ENCODE measurements around the gene C12orf56. TPM values are rescaled to one million over a fixed set of nuclear protein-coding genes. Genes with fewer than 3 reads are reported as not detected.
"Not testable (repeated sequence)": the region's sequence is repeated elsewhere in the genome, so short reads cannot be mapped to it uniquely, and the experiment has no call there.

C12orf56 gene
- total RNA-seq, 1 donor from 2014 or later, result not detected

DNA sequence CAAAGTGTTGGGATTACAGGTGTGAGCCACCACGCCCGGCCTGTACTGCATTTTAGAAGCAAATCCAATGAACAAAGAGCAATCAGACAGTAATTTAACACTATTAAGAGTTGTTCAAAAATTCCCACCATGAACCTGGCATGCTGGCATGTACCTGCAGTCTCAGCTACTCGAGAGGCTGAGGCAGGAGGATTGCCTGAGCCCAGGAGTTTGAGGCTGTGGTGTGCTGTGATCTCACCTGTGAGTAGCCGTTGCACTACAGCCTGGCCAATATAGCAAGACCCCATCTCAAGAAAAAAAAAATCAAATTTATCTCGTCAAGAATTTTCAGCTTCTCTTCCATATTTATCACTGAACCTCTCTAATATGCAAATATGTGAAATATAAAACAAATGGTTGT lies 128.7 kb downstream of the C12orf56 start:
- DNase-seq (no peak), ATAC-seq (ENCODE audit: poor library complexity) (no peak)
- intact Hi-C loops (cut with DNase I), result no loop called here

DNA sequence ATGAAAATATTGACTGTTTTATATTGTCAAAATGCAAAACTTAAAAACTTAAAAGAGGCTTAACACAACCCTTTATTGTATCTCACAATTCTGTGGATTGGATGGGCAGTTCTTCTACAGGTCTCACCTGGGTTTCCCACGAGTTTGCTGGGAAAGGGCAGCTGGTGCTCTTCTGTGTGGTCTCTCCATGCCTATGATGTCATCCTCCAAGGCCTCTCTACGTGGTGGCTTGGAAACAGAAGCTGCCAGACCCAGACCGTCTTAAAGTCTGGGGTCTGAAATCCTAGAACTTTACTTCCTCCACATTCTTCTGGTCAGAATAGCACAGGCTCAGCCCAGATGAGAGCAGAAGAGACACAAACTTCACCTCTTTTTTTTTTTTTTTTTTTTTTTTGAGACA lies 132.0 kb downstream of the C12orf56 start:
- intact Hi-C loops (cut with DNase I), result loop anchor here (5.0 kb wide), 1 partner anchor 76 kb away; no protein-coding TSS in a partner anchor
- ATAC-seq (ENCODE audit: poor library complexity), result no peak

DNA sequence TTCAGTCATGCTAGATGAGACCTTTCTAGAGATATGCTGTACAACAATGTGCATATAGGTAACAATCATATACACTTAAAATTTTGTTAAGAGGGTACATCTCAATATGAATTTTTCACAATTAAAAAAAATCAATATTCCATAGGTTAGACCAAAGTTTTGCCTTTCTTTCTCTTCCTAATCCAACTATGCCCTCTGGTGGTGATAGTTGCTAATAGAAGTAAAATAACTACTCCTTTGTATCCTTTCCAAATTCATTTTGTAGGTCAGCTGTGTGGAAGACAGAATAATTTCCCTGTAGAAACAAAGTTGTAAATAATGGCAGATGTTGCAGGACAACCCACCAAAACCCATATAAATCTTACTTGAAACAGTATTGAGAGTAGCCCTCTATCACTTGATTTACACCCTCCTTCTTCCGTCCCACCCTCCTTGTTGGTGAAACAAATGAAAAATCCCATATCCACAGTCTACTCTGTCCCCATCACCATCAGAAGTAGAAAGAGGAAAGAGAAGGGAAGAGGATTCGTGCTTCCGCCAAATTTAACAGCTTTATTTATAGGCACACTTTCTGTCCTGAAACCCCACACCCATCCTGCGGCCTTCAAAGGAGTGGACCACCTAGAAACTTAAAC lies 134.3 kb downstream of the C12orf56 start:
- intact Hi-C loops (cut with DNase I), result loop anchor here (2.0 to 5.0 kb wide), 2 partner anchors 74 to 417 kb away; no protein-coding TSS in a partner anchor

More for the DNA sequence above, 132.0 kb downstream of the C12orf56 start:
- DNase-seq, result no peak

DNA sequence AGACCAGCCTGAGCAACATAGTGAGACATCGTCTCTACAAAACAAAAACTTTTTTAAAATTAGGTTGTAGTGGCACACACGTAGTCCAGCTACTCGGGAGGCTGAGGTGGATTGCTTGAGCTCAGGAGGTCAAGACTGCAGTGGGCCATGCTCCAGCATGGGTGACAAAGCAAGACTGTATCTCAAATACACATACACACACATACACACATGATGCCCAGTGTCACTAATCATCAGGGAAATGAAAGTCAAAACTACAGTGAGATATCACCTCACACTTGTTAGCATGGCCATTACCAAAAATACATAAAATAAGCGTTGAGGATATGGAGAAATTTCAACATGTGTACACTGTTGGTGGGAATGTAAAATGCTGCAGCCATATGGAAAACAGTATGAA lies 135.3 kb downstream of the C12orf56 start:
- intact Hi-C loops (cut with DNase I), result loop anchor here (5.0 kb wide), 1 partner anchor 73 kb away; no protein-coding TSS in a partner anchor
- no peak for DNase-seq
- ATAC-seq (ENCODE audit: poor library complexity), result no peak

More for the DNA sequence above, 134.3 kb downstream of the C12orf56 start:
- peak; percentile 53 for ATAC-seq (ENCODE audit: poor library complexity)
- DNase-seq, result no peak

DNA sequence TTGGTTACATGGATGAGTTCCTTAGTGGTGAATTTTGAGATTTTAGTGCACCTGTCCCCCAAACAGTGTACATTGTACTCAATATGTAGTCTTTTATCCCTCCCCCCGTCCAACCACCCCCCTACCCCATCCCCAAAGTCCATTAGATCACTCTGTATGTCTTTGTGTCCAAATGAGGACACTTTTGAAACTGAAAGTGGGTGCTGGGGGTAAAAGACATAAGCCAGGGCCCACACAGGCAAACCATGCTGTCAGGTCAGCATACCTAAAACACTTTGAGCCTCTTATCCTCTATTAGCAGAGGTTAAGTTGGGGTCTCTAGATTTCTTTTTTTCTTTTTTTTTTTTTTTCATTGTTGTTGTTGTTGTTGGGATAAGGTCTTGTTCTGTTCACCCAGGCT lies 137.2 kb downstream of the C12orf56 start:
- no peak for DNase-seq
- no peak for ATAC-seq (ENCODE audit: poor library complexity)
- intact Hi-C loops (cut with DNase I), result no loop called here

DNA sequence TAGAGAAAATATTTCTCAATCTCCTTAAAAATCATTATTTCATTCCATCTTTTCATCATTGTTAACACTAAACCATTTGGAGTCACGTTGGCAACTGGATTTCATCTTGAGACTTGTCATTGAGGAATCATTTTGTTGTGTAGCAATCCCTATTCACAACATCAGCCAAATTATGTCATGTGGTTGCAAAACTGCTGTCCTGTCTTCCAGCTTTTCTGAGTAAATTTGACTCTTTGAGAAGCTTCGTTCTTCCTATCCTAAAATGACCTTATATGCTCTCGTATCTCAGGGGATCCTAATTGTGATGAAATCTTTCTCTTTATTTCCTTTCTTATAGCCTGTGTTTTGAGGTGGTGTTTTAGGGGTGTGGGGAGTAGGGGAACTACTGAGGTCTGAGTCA lies 137.9 kb downstream of the C12orf56 start:
- peak; percentile 86 for ATAC-seq (ENCODE audit: poor library complexity)
- DNase-seq, result no peak
- intact Hi-C loops (cut with DNase I), result no loop called here

DNA sequence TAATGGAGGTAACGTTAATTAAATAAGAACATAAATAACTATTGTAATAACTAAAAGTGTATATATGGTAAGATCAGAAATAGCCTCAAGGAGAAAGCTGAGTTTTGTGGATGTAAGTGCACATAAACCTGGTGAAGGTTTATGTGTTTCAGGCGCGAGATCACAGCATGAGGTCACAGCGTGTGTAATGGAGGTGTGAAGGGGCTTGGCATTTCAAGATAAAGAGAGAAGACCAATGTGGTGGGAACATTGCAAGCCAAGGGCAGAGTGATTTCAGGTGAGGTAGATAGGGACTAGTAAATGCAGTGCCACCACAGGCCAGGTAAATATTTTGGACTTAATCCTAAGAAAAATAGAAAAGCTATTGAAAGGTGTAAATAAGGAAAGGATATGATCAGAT lies 146.7 kb downstream of the C12orf56 start:
- intact Hi-C loops (cut with DNase I), result no loop called here
- DNase-seq (no peak), ATAC-seq (ENCODE audit: poor library complexity) (no peak)

DNA sequence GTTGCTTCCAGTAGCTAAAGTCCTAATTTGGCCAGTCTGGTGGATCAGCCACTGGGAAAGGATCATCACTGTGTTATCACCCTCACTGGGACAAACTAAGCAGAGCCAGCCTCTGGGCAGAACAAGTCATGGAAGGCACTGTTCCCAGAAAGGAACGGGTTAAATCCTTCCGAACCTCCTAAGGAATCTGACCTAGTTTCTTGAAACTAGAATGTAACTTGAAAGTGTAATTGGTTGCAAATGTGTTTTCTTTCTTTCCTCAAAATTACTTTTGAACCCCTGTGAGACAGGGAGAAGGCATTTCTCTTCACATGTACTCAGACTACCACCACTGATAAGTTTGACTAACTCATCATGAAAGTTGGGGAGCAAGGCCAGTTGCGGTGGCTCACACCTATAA lies 149.8 kb downstream of the C12orf56 start:
- DNase-seq, result no peak
- no peak for ATAC-seq (ENCODE audit: poor library complexity)
- intact Hi-C loops (cut with DNase I), result no loop called here

DNA sequence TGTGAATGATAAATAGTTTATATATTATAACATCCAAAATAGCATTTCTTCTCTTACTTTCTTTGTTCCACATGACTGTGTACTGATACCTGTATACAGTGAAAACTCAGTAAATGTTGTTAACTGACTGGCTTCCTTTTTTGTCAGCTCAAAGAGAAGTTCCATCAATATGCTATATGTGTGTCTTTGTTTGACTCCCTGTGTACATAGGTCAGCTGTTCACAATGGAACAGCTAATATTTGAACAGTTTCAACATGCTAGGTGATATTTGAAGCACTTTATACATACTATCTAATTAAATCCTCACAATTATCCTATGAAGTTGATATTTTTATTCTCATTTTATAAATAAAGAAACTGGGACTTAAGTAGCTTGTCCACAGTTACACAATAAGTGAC lies 153.2 kb downstream of the C12orf56 start:
- DNase-seq (no peak), ATAC-seq (ENCODE audit: poor library complexity) (no peak)
- intact Hi-C loops (cut with DNase I), result no loop called here

DNA sequence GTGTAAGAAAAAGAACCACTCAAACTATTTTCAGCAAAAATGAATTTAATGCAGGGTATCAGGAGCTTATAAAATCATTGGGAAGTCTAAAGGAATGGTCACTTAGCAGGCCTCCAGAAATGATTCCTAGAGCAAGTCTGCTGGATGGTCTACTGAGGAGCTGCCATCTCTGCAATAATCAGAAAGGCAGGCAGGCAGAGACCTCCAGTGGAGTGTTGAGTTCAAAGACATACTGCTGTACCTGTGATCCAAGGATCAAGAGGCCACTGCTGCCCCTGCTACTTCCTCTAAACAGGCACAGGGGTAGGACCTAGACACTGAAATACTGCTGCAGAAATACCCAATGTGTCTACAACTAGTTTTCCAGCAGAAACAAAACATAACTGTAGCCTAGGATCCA lies 154.0 kb downstream of the C12orf56 start:
- ATAC-seq (ENCODE audit: poor library complexity) (no peak), DNase-seq (no peak)
- intact Hi-C loops (cut with DNase I), result no loop called here

DNA sequence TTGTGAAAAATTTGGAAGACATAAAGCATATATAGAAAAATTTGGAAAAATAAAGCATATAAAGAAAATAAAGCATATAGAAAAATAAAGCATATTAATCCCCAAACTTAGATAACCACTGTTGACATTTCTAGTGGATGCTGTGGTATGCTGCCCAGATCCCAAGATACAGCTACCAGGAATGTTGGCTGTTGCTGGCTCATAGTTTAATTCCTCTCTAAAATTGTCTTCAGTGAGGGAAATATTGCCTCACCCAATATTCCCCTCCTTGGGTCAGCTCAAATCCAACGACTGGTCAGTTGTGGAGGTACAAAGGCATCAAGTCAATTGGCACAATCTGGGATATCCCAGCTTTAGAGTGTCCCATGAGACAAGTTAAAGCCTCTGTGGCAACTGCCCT lies 158.4 kb downstream of the C12orf56 start:
- DNase-seq (no peak), ATAC-seq (ENCODE audit: poor library complexity) (no peak)
- intact Hi-C loops (cut with DNase I), result no loop called here

DNA sequence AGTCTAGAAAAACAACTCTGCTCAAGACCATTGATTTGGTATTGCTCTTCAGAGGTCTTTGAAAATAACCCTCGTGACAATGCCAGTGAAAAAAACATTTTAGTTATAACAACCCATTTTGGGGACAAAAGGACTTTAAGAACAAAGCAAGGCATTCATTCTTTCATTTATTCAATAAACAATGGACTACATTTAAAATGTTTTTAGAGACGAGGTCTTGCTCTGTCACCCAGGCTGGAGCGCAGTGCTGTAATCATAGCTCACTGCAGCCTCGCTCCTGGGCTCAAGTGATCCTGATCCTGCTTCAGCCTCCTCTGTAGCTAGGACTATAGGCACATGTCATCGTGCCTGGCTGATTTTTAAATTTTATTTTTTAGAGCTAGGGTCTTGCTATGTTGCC lies 160.8 kb downstream of the C12orf56 start:
- intact Hi-C loops (cut with DNase I), result no loop called here
- no peak for DNase-seq
- no peak for ATAC-seq (ENCODE audit: poor library complexity)

DNA sequence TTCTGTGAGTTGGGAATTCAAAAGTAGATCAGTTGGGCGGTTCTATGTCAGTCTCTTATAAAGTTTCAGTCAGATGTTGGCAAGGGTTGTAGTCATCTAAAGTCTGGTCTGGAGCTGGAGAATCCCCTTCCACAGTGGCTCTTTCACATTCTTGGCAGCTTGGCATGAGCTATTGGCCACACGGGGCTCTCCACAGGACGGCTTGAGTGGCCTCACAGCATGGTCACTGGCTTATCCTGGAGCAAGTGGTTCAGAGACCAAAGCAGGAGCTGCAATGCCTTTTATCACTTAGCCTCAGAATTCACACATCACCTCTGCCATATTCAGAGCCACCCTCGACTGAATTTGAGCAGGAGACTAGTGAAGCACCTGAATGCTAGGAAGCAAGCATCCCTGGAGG lies 161.3 kb downstream of the C12orf56 start:
- no peak for DNase-seq
- intact Hi-C loops (cut with DNase I), result no loop called here

DNA sequence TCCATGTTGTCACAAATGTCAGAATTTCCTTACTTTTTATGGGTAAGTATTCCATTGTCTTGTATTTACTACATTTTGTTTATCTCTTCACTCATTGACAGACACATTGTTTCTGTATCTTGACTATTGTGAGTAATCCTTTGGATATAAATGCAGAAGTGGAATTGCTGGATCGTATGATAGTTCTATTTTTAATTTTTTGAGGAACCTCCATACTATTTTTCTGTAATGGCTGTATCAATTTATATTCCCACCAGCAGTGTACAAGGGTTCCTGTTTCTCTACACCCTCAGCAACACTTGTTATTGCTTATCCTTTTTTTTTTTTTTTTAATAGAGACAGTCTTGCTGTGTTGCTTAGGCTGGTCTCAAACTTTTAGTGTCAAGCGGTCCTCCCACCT lies 164.9 kb downstream of the C12orf56 start:
- intact Hi-C loops (cut with DNase I), result no loop called here
- DNase-seq (no peak), ATAC-seq (ENCODE audit: poor library complexity) (no peak)

More for the DNA sequence above, 161.3 kb downstream of the C12orf56 start:
- no peak for ATAC-seq (ENCODE audit: poor library complexity)

DNA sequence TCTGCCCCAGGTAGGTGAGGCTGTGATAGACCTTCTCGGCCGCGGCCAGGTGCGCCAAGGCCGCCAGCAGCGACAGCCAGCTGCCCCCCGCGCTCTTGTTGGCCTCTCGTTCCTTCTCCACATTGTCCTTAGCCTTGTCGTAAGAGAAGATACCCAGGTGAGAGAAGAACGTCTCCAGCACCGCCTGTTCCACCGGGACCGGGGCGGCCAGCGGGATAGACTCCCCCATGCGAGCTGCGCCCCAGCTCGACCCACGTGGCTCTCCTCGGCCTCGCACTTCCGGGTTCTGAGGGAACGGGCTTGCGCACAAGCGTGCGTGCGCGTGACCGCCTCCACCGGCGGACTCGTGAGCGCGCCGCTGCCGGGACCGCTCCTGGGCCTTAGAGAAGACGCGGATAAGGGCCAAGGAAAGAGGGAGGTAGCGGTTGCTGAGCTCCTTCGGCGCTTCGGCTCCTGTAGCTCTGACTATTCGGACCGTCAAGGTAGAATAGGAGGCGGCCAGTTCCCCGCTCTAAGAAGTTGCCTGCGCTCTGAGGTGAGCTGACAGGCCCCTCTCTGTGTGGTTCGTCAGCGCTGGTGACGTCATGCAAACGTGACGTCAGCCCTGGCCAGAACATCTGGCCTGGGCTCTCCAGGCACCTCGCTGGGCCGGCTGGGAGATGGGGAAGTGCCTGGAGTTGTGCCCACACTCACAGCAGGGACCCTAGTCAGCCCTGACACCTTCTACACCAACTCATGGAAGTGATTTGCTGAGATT lies 168.4 kb downstream of the C12orf56 start, which contains the start of gene KICS2:
TSS of gene KICS2 (minus strand) at position 288 of the 757 bp plus-strand sequence. CDS start at position 229, 59 bp downstream.
- intact Hi-C loops (cut with DNase I), result no loop called here
- DNase-seq (peak; percentile 97), ATAC-seq (ENCODE audit: poor library complexity) (peak; percentile 100)

DNA sequence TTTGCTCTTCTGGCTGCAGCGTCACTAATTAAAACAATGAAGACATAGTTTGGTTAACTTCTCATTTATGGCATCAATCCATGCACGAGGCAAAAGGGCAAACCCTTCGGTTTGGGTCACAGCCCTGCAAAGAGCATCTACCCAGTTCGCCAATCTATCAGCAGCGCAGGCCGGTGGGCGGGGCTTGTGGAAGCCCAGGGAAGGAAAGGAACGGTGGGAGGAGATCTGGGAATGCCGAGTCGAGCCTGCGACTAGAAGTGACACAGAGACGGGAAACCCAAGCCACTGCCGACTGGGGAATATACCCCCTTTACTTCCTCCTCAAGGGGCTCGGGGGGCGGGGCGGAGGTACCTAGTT lies 168.9 kb downstream of the C12orf56 start:
- intact Hi-C loops (cut with DNase I), result no loop called here
- peak; percentile 93 for ATAC-seq (ENCODE audit: poor library complexity)
- peak; percentile 93 for DNase-seq

DNA sequence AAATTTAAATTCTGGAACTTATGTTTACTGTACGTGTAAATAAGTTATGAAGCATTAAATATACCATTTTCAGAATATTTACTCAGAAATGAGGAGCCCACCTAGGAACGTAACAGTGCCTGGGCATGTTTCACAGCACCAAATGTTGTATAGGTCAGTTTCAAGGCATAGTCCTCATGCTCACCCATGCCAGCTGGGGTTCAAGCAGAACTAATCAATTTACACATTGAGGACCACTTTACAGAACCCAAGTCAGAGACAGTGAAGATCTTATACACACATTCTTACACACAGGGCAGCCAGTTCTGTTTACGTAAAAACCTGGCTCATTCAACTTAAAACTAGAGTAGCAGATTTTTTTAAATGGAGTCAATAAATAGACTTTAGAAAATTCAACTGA lies 170.5 kb downstream of the C12orf56 start:
- ATAC-seq (ENCODE audit: poor library complexity), result no peak
- DNase-seq, result no peak
- intact Hi-C loops (cut with DNase I), result no loop called here

DNA sequence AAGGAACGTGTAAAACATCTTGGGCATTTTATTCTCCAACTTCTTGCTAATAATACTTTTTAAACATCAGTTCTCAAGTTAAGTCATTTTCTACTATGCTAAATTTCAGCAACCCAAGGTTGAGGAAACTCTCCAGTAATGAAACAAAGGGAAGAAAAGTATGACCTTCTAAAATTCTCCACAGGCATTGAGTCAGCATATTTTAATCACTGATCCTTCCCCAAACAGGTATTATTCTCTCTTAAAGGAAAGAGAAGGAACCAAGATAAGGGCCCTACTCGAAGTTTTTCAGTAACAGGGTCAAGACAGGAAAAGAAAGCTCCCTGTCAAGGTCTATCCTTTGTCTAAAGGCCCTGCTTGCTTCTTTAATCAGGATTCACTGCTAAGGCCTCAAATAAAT lies 171.4 kb downstream of the C12orf56 start:
- intact Hi-C loops (cut with DNase I), result no loop called here
- DNase-seq (no peak), ATAC-seq (ENCODE audit: poor library complexity) (no peak)

DNA sequence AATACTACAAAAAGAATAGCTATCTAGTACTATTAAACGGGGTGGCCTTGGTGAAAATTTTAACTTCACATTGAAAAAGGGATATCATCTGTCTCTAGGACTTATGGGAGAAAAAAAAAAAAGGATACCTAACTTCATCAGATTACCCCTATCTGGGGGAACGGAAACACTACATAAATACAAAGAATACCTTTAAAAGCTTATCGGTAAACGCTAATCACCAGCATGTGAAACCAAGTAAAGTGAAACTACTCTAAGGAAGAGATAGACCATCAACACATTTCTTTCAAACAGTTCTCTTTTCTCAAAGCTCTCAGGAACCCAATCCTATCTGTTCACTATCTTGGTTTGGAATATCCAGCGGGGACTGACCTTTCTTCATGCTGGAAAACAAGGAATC lies 172.0 kb downstream of the C12orf56 start:
- DNase-seq, result no peak
- intact Hi-C loops (cut with DNase I), result no loop called here
- ATAC-seq (ENCODE audit: poor library complexity), result no peak

DNA sequence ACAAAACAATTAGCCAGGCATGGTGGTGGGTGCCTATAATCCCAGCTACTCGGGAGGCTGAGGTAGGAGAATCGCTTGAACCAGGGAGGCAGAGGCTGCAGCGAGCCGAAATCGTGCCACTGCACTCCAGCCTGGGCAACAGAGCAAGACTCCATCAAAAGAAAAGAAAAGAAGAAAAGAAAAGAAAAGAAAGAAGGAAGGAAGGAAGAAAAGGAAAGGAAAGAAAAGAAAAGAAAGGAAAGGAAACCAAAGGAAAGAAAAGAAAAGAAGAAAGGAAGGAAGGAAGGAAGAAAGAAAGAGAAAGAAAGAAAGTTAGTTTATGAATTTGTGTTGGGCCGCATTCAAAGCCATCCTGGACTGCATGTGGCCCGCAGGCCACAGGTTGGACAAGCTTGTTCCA lies 172.9 kb downstream of the C12orf56 start:
- intact Hi-C loops (cut with DNase I); ATAC-seq (ENCODE audit: poor library complexity); DNase-seq: not testable (repeated sequence)
